H9 (cell line): ENCODE data around the gene EFTUD2. TPM values are rescaled to one million over a fixed set of nuclear protein-coding genes. Genes with fewer than 3 reads are reported as not detected.
A peak's percentile ranks its signal among the peaks of the same experiment; 100 is the strongest.

Experiments used
- DNase-seq: peaks from one replicate; pipeline ENCODE4 v3.0.0-alpha.2; 2017
- H2AFZ ChIP-seq: one replicate; pipeline ENCODE4 v1.6.1; 2013; ENCODE audit warnings: mild to moderate bottlenecking, low read length, control low read depth, moderate library complexity
- H2AK5ac ChIP-seq: 2 replicates; pipeline ENCODE4 v1.6.1; 2013; ENCODE audit warnings: low read length, control low read depth, mixed read lengths; ENCODE audit not compliant: insufficient read length
- H2BK120ac ChIP-seq: one replicate; pipeline ENCODE4 v1.6.1; 2013; ENCODE audit warnings: low read depth, mild to moderate bottlenecking, low read length, control low read depth, inconsistent platforms; ENCODE audit not compliant: poor library complexity, severe bottlenecking
- H2BK12ac ChIP-seq: 2 replicates; pipeline ENCODE4 v1.6.1; 2013; ENCODE audit warnings: low read length, control low read depth, mixed read lengths, low read depth; ENCODE audit not compliant: insufficient read length
- H2BK15ac ChIP-seq: 2 replicates; pipeline ENCODE4 v1.6.1; 2013; ENCODE audit warnings: low read depth, low read length, control low read depth
- H2BK20ac ChIP-seq: one replicate; pipeline ENCODE4 v1.6.1; 2013; ENCODE audit warnings: low read depth, mild to moderate bottlenecking, low read length, control low read depth, inconsistent platforms; ENCODE audit not compliant: poor library complexity, severe bottlenecking
- H2BK5ac ChIP-seq: 2 replicates; pipeline ENCODE4 v1.6.1; 2013; ENCODE audit warnings: low read length, control low read depth, mixed read lengths; ENCODE audit not compliant: insufficient read length
- H3K14ac ChIP-seq: 2 replicates; pipeline ENCODE4 v1.6.1; 2013; ENCODE audit warnings: low read length, control low read depth; ENCODE audit not compliant: insufficient read depth
- H3K18ac ChIP-seq: 2 replicates; pipeline ENCODE4 v1.6.1; 2013; ENCODE audit warnings: low read depth, mild to moderate bottlenecking, mixed read lengths, low read length, control low read depth; ENCODE audit not compliant: insufficient read length
- H3K23ac ChIP-seq: 2 replicates; pipeline ENCODE4 v1.6.1; 2013; ENCODE audit warnings: low read length, control low read depth, mixed read lengths, low read depth; ENCODE audit not compliant: insufficient read length
- H3K23me2 ChIP-seq: 2 replicates; pipeline ENCODE4 v1.6.1; 2013; ENCODE audit warnings: low read depth, mild to moderate bottlenecking, mixed read lengths, low read length, control low read depth; ENCODE audit not compliant: insufficient read length, poor library complexity, severe bottlenecking
- H3K27ac ChIP-seq: 2 replicates; pipeline ENCODE4 v1.5.1; 2013; ENCODE audit warnings: low read length, control low read depth, mixed read lengths, low read depth; ENCODE audit not compliant: insufficient read length
- H3K27me3 ChIP-seq: 2 replicates; pipeline ENCODE4 v1.6.1; 2013; ENCODE audit warnings: low read length, control low read depth, inconsistent platforms; ENCODE audit not compliant: insufficient read depth
- H3K4ac ChIP-seq: 2 replicates; pipeline ENCODE4 v1.6.1; 2013; ENCODE audit warnings: low read depth, mild to moderate bottlenecking, control low read depth, inconsistent platforms, low read length, moderate library complexity
- H3K4me1 ChIP-seq: 2 replicates; pipeline ENCODE4 v1.6.1; 2013; ENCODE audit warnings: low read length, control low read depth, inconsistent platforms; ENCODE audit not compliant: insufficient read depth
- H3K4me2 ChIP-seq: 2 replicates; pipeline ENCODE4 v1.6.1; 2013; ENCODE audit warnings: low read length, control low read depth, mixed read lengths; ENCODE audit not compliant: insufficient read length, insufficient read depth
- H3K56ac ChIP-seq: 2 replicates; pipeline ENCODE4 v1.6.1; 2013; ENCODE audit warnings: low read depth, mild to moderate bottlenecking, mixed read lengths, low read length, control low read depth; ENCODE audit not compliant: insufficient read length
- H3K79me1 ChIP-seq: 2 replicates; pipeline ENCODE4 v1.6.1; 2013; ENCODE audit warnings: low read depth, mild to moderate bottlenecking, moderate library complexity, low read length, control low read depth, inconsistent platforms; ENCODE audit not compliant: insufficient read depth, poor library complexity, severe bottlenecking
- H3K79me2 ChIP-seq: 2 replicates; pipeline ENCODE4 v1.6.1; 2013; ENCODE audit warnings: low read length, control low read depth, inconsistent platforms; ENCODE audit not compliant: insufficient read depth
- H3K9ac ChIP-seq: 2 replicates; pipeline ENCODE4 v1.6.1; 2013; ENCODE audit warnings: low read length, control low read depth, mixed read lengths; ENCODE audit not compliant: insufficient read length; ENCODE audit errors: extremely low read depth
- H3K9me3 ChIP-seq: one replicate; pipeline ENCODE4 v1.6.1; 2013; ENCODE audit warnings: low read depth, low read length, inconsistent platforms; ENCODE audit not compliant: control insufficient read depth
- H3T11ph ChIP-seq: one replicate; pipeline ENCODE4 v1.6.1; 2013; ENCODE audit warnings: mild to moderate bottlenecking, low read length, control low read depth, inconsistent platforms
- H4K20me1 ChIP-seq: one replicate; pipeline ENCODE4 v1.6.1; 2013; ENCODE audit not compliant: control insufficient read depth, insufficient read length, insufficient read depth
- H4K5ac ChIP-seq: 2 replicates; pipeline ENCODE4 v1.6.1; 2013; ENCODE audit warnings: low read depth, mild to moderate bottlenecking, mixed read lengths, low read length, control low read depth; ENCODE audit not compliant: insufficient read length
- H4K8ac ChIP-seq: replicated peaks from 2 replicates; pipeline ENCODE4 v1.6.1; 2013; ENCODE audit warnings: low read length, control low read depth, mixed read lengths, low read depth; ENCODE audit not compliant: insufficient read length
- H4K91ac ChIP-seq: 2 replicates; pipeline ENCODE4 v1.6.1; 2013; ENCODE audit warnings: low read depth, mild to moderate bottlenecking, moderate library complexity, mixed read lengths, low read length, control low read depth; ENCODE audit not compliant: insufficient read length
- H3K27ac Mint-ChIP-seq, 3 experiments: 2 replicates in 2 of 3; 3 replicates in 1 of 3; pipeline ENCODE4 v1.8.0; 2020 to 2021; ENCODE audit warnings: mixed read lengths in 3 of 3, mild to moderate bottlenecking in 1 of 3, moderate library complexity in 1 of 3
- H3K27me3 Mint-ChIP-seq: 2 replicates; pipeline ENCODE4 v1.8.0; 2021; ENCODE audit warnings: low read depth, mild to moderate bottlenecking, moderate library complexity, mixed read lengths
- H3K36me3 Mint-ChIP-seq, 3 experiments: 2 replicates in 2 of 3; 3 replicates in 1 of 3; pipeline ENCODE4 v1.8.0; 2020 to 2021; ENCODE audit warnings: low read depth in 3 of 3, mixed read lengths in 3 of 3; ENCODE audit not compliant: insufficient read depth in 1 of 3
- H3K4me1 Mint-ChIP-seq, 2 experiments: 2 replicates each; pipeline ENCODE4 v1.8.0; 2020; ENCODE audit warnings: mixed read lengths in 2 of 2
- H3K4me3 Mint-ChIP-seq, 2 experiments: 2 replicates in 1 of 2; 3 replicates in 1 of 2; pipeline ENCODE4 v1.8.0; 2020 to 2021; ENCODE audit warnings: mild to moderate bottlenecking in 2 of 2, mixed read lengths in 2 of 2, moderate library complexity in 1 of 2
- H3K9me3 Mint-ChIP-seq, 2 experiments: 2 replicates in 1 of 2; 3 replicates in 1 of 2; pipeline ENCODE4 v1.8.0; 2020; ENCODE audit warnings: mild to moderate bottlenecking in 2 of 2, mixed read lengths in 2 of 2, moderate library complexity in 1 of 2
- CTCF ChIP-seq: fragments of 200-600 bp; sonication (generic); conservative IDR thresholded peaks from 3 replicates; pipeline ENCODE4 v1.8.0; 2021; ENCODE audit warnings: antibody characterized with exemption, mild to moderate bottlenecking
- WGBS: extraction: QIAGEN DNeasy Blood & Tissue Kit; methylation state at CpG from one replicate; pipeline ENCODE4 v1.1.7; 2013; ENCODE audit warnings: missing lambda C conversion rate, low lambda C conversion rate, mixed read lengths; ENCODE audit not compliant: insufficient read length; ENCODE audit errors: extremely low coverage; 5-methylcytosine and 5-hydroxymethylcytosine counted together
- total RNA-seq: library from RNA; stranded (reverse); gene quantifications from 2 replicates; pipeline ENCODE4 v1.2.1, GENCODE V29; 2021

EFTUD2 gene
- total RNA-seq, 1 experiment from 2014 or later, result 150 TPM

GRCh38 chr17:44921122-44921882, 22.1 kb upstream of the EFTUD2 start:
- peaks cover 19% of the 10 kb centered on the region for H3K27me3 Mint-ChIP-seq
- H3K23me2 ChIP-seq, result no peaks in the 10 kb centered on the region
- no peak overlapping the region for H2BK12ac ChIP-seq
- H2BK5ac ChIP-seq, result no peak overlapping the region
- H3K4ac ChIP-seq, result no peak overlapping the region
- H4K91ac ChIP-seq, result no peak overlapping the region
- H3K4me1 ChIP-seq, result peaks cover 7% of the 10 kb centered on the region; the same call in 1 of the 2 replicates
- TF ChIP-seq CTCF, result no peak
- H4K20me1 ChIP-seq, result no peaks in the 10 kb centered on the region
- H3K56ac ChIP-seq, result no peak overlapping the region
- no peaks in the 10 kb centered on the region for H3K9me3 ChIP-seq
- no peak overlapping the region for H2BK20ac ChIP-seq
- no CpG with 5 or more reads among the region's 11 CpGs for WGBS
- H3K27me3 ChIP-seq, result 0 out of 2 replicates have a peak, but pooled peaks cover 2% of the 10 kb centered on the region
- H3K4me3 Mint-ChIP-seq, result peak overlapping the region in 1 of 2 experiments; percentile 64; a peak in 2 of 5 replicates
- H2AK5ac ChIP-seq, result no peak overlapping the region
- H3T11ph ChIP-seq, result no peak overlapping the region
- no peak overlapping the region for H2BK15ac ChIP-seq
- no peaks in the 10 kb centered on the region for H3K9me3 Mint-ChIP-seq
- H3K79me1 ChIP-seq, result no peaks in the 10 kb centered on the region
- peak; percentile 83 for DNase-seq
- H3K79me2 ChIP-seq, result no peaks in the 10 kb centered on the region
- H3K4me2 ChIP-seq, result no peak overlapping the region
- peaks cover 17 to 32% of the 10 kb centered on the region in 2 experiments for H3K4me1 Mint-ChIP-seq
- H2BK120ac ChIP-seq, result no peak overlapping the region
- H3K27ac Mint-ChIP-seq, result no peak overlapping the region
- H3K27ac ChIP-seq, result no peak overlapping the region
- peaks cover 9 to 13% (median 9%) of the 10 kb centered on the region in 3 experiments for H3K36me3 Mint-ChIP-seq
- no peak overlapping the region; the same call in 1 of the 2 replicates for H3K14ac ChIP-seq
- no peak overlapping the region for H3K23ac ChIP-seq
- no peak overlapping the region for H2AFZ ChIP-seq
- H4K5ac ChIP-seq, result no peak overlapping the region
- H3K18ac ChIP-seq, result no peak overlapping the region
- H4K8ac ChIP-seq, result no peak overlapping the region
- no peak overlapping the region for H3K9ac ChIP-seq
